BLaER1 treated with 17β-estradiol and CSF1 and Interleukin-3, amounts not matched to agents 10 nM and 100 nM (cell line): ENCODE measurements around the gene UAP1L1.
A peak's percentile ranks its signal among the peaks of the same experiment; 100 is the strongest.
"Not testable (repeated sequence)": the region's sequence is repeated elsewhere in the genome, so short reads cannot be mapped to it uniquely, and the experiment has no call there.

Experiments used
- H3K27ac ChIP-seq, 11 experiments: shearing (Covaris generic); formaldehyde crosslinking; 2 replicates each; pipeline ENCODE4 v1.8.1; 2022
- H3K27me3 ChIP-seq, 11 experiments: shearing (Covaris generic); formaldehyde crosslinking; 2 replicates each; pipeline ENCODE4 v1.8.1; 2022
- H3K36me3 ChIP-seq, 11 experiments: shearing (Covaris generic); formaldehyde crosslinking; 2 replicates each; pipeline ENCODE4 v1.8.1; 2022
- H3K4me1 ChIP-seq, 10 experiments: shearing (Covaris generic); formaldehyde crosslinking; 2 replicates each; pipeline ENCODE4 v1.8.1; 2022
- H3K4me2 ChIP-seq, 11 experiments: shearing (Covaris generic); formaldehyde crosslinking; 2 replicates each; pipeline ENCODE4 v1.8.1; 2022
- H3K4me3 ChIP-seq, 10 experiments: shearing (Covaris generic); formaldehyde crosslinking; 2 replicates each; pipeline ENCODE4 v1.8.1; 2022
- H3K9ac ChIP-seq, 11 experiments: shearing (Covaris generic); formaldehyde crosslinking; 2 replicates each; pipeline ENCODE4 v1.8.1; 2022
- H3K9me3 ChIP-seq, 11 experiments: shearing (Covaris generic); formaldehyde crosslinking; replicated peaks in 1 of 11; 2 replicates each; pipeline ENCODE4 v1.8.1; 2022
- H4K20me1 ChIP-seq, 11 experiments: shearing (Covaris generic); formaldehyde crosslinking; 2 replicates each; pipeline ENCODE4 v1.8.1; 2022
- Cebpa-rat ChIP-seq, 11 experiments: shearing (Covaris generic); IDR thresholded peaks; 2 replicates each; pipeline ENCODE4 v1.8.1; 2022

UAP1L1 gene

DNA sequence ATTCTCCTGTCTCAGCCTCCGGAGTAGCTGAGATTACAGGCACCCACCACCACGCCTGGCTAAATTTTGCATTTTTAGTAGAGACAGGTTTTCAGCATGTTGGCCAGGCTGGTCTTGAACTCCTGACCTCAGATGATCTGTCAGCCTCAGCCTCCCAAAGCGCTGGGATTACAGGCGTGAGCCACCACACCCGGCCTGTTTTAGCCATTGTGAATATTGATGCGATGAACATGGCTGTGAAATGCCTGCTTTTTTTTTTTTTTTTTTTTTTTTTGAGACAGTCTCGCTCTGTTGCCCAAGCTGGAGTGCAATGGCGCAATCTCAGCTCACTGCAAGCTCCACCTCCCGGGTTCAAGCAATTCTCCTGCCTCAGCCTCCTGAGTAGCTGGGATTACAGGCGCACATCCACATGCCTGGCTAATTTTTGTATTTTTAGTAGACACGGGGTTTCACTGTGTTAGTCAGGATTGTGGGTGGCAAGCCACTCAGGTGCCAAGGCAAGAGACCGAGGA, 40.8 kb downstream of the UAP1L1 start:
- H3K9me3 ChIP-seq, H3K36me3 ChIP-seq, H3K4me3 ChIP-seq, H3K27me3 ChIP-seq: not testable (repeated sequence)
- Histone ChIP-seq H3K4me1 (peaks cover 25 to 86% (median 85%) of the 10 kb centered on the region in 10 experiments), H3K27ac (peak overlapping the region in 8 of 11 experiments; percentile 23 to 80 (median 62); a peak in 15 of 22 replicates), H3K9ac (peak overlapping the region in 7 of 11 experiments; percentile 17 to 89 (median 85); a peak in 9 of 22 replicates), H3K4me2 (peak overlapping the region in 9 of 11 experiments; percentile 26 to 98 (median 96); a peak in 18 of 22 replicates), H4K20me1 (peaks cover 4 to 14% (median 4%) of the 10 kb centered on the region in 11 experiments; a peak in 18 of 22 replicates)
- peak in 8 of 11 experiments; percentile 35 to 89 (median 56); a peak in 12 of 22 replicates for TF ChIP-seq Cebpa-rat (IDR thresholded peaks at IDR 0.05)

DNA sequence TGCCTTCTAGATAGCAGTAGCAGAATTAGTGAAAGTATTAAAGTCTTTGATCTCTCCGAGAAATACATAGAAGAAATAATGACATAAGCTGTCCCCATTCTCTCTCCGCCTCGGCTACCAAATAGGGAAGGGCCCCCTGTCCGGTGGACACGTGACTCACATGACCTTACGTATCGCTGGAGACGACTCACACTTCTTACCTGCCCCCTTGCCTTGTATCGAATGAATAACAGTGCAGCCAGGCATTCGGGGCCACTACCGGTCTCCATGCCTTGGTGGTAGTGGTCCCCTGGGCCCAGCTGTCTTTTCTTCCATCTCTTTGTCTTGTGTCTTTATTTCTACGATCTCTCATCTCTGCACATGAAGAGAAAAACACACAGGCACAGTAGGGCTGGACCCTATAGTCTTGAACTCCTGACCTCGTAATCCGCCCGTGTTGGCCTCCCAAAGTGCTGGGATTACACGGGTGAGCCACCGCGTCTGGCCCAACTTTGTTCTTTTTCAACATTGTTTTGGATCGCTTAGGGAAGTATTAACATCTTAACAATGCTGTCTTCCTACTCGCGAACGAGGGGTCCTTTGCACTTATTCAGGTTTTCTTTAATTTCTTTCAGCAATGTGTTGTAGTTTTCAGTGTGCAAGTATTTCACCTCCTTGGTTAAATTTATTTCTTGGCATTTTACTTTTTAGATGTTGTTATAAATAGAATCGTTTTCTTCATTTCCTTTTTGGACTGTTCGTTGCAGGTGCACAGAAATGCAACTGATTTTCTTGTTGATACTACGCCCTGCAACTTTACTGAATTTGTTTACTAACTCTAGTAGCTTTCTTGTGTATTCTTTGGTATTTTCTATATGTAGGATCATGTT, 44.8 kb downstream of the UAP1L1 start:
- H3K9me3 ChIP-seq, H3K27me3 ChIP-seq, H3K36me3 ChIP-seq: not testable (repeated sequence)
- H4K20me1 ChIP-seq: peaks cover 0 to 16% (median 0%) of the 10 kb centered on the region in 11 experiments; a peak in 4 of 22 replicates
- H3K4me3 ChIP-seq: peak overlapping the region in 7 of 10 experiments; percentile 4 to 46 (median 36); a peak in 10 of 20 replicates
- H3K4me2 ChIP-seq: peak overlapping the region; percentile 55 to 92 (median 80)
- peaks cover 32 to 92% (median 84%) of the 10 kb centered on the region in 10 experiments for H3K4me1 ChIP-seq
- H3K27ac ChIP-seq: peak overlapping the region in 7 of 11 experiments; percentile 10 to 74 (median 49); a peak in 12 of 22 replicates
- H3K9ac ChIP-seq: peak overlapping the region in 7 of 11 experiments; percentile 27 to 66 (median 41); a peak in 8 of 22 replicates

- H3K4me1 ChIP-seq: peaks cover 37 to 92% (median 83%) of the 10 kb centered on the region in 10 experiments
Measured at GRCh38 chr9:137122796-137123467, 45.6 kb downstream of the UAP1L1 start.

DNA sequence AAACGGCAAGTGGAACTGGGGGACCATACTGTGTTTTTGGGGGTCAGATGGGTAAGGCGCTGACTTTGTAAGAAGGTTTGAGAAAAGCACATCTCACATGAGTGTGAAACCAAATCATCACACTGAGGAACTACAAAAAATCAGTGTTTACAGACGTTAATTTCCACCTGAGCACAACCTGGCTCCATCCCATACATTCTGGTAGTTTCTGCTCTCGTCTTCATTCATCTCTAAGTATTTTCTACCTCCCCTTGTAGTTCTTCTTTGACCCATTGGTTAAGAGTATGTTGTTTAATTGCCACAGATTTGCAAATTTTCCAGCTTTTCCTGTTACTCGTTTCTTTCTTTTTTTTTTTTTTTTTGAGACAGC, 46.1 kb downstream of the UAP1L1 start:
- Histone ChIP-seq H3K27me3 (no peaks in the 10 kb centered on the region), H3K4me2 (peak overlapping the region; percentile 55 to 92 (median 80)), H3K4me3 (no peak overlapping the region), H4K20me1 (peaks cover 0 to 18% (median 6%) of the 10 kb centered on the region in 11 experiments; a peak in 7 of 22 replicates), H3K27ac (peak overlapping the region in 5 of 11 experiments; percentile 20 to 74 (median 64); a peak in 10 of 22 replicates), H3K9me3 (no peaks in the 10 kb centered on the region), H3K36me3 (no peaks in the 10 kb centered on the region), H3K4me1 (peaks cover 42 to 92% (median 83%) of the 10 kb centered on the region in 10 experiments), H3K9ac (peak overlapping the region in 6 of 11 experiments; percentile 16 to 66 (median 26); a peak in 5 of 22 replicates)
- no peak for TF ChIP-seq Cebpa-rat (IDR thresholded peaks at IDR 0.05)

More at GRCh38 chr9:137122796-137123467, 45.6 kb downstream of the UAP1L1 start:
- H3K27ac ChIP-seq: peak overlapping the region in 7 of 11 experiments; percentile 3 to 74 (median 28); a peak in 10 of 22 replicates
- H3K9ac ChIP-seq: peak overlapping the region in 7 of 11 experiments; percentile 12 to 66 (median 23); a peak in 7 of 22 replicates
- not testable (repeated sequence) for H3K27me3 ChIP-seq, H3K36me3 ChIP-seq, H3K9me3 ChIP-seq
- H3K4me2 ChIP-seq: peak overlapping the region; percentile 55 to 92 (median 80)
- peak overlapping the region in 2 of 10 experiments; percentile 24 to 43; a peak in 2 of 20 replicates for H3K4me3 ChIP-seq
- H4K20me1 ChIP-seq: peaks cover 0 to 16% (median 3%) of the 10 kb centered on the region in 11 experiments; a peak in 7 of 22 replicates

GRCh38 chr9:137123952-137124462, 46.7 kb downstream of the UAP1L1 start:
- not testable (repeated sequence) for H3K27me3 ChIP-seq, H3K4me3 ChIP-seq, H3K9me3 ChIP-seq, H3K36me3 ChIP-seq
- Histone ChIP-seq H3K9ac (peak overlapping the region in 3 of 11 experiments; percentile 27 to 66 (median 33); a peak in 2 of 22 replicates), H4K20me1 (peaks cover 0 to 18% (median 6%) of the 10 kb centered on the region in 11 experiments; a peak in 7 of 22 replicates), H3K27ac (peak overlapping the region in 3 of 11 experiments; percentile 23 to 74 (median 69); a peak in 3 of 22 replicates), H3K4me1 (peaks cover 48 to 92% (median 83%) of the 10 kb centered on the region in 10 experiments), H3K4me2 (peak overlapping the region; percentile 55 to 92 (median 80); a peak in 20 of 22 replicates)

DNA sequence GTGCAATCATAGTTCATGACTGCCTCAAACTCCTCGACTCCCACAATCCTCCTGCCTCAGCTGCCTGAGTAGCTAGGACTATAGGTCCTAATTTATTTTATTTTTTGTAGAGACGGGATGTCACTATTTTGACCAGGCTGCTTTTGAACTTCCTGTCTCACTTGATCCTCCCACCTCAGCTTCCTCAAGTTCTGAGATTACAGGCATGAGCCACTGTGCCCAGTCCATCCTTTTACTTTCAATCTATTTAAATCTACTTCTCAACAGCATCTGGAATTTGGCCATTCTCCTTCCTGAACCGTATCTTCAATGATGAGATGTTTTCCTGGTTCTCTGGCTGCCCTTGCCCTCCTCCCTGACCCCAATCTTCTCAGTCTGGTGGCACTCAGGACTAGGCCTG, 49.5 kb downstream of the UAP1L1 start:
- Histone ChIP-seq H3K4me1 (peaks cover 54 to 84% (median 75%) of the 10 kb centered on the region in 10 experiments), H3K4me3 (peak overlapping the region; percentile 69 to 83 (median 80)), H3K36me3 (no peaks in the 10 kb centered on the region), H3K9ac (peak overlapping the region; percentile 76 to 93 (median 84); a peak in 20 of 22 replicates), H4K20me1 (peaks cover 0 to 18% (median 6%) of the 10 kb centered on the region in 11 experiments; a peak in 7 of 22 replicates), H3K4me2 (peak overlapping the region; percentile 88 to 100 (median 98)), H3K27ac (peak overlapping the region; percentile 32 to 87 (median 76); a peak in 21 of 22 replicates), H3K27me3 (no peaks in the 10 kb centered on the region), H3K9me3 (peaks cover 0 to 7% (median 0%) of the 10 kb centered on the region in 11 experiments; a peak in 1 of 22 replicates)
- no peak for TF ChIP-seq Cebpa-rat (IDR thresholded peaks at IDR 0.05)

- peaks cover 46 to 78% (median 68%) of the 10 kb centered on the region in 10 experiments for H3K4me1 ChIP-seq
- H3K27ac ChIP-seq: peak overlapping the region; percentile 32 to 87 (median 76); a peak in 21 of 22 replicates
- peak overlapping the region; percentile 76 to 93 (median 84) for H3K9ac ChIP-seq
Measured at GRCh38 chr9:137127301-137128157, 50.2 kb downstream of the UAP1L1 start.

More at GRCh38 chr9:137127301-137128157, 50.2 kb downstream of the UAP1L1 start:
- Histone ChIP-seq H3K4me3 (peak overlapping the region; percentile 69 to 83 (median 80)), H3K36me3 (no peaks in the 10 kb centered on the region), H4K20me1 (peaks cover 0 to 18% (median 5%) of the 10 kb centered on the region in 11 experiments; a peak in 7 of 22 replicates), H3K27me3 (no peaks in the 10 kb centered on the region), H3K4me2 (peak overlapping the region; percentile 88 to 100 (median 98)), H3K9me3 (peaks cover 0 to 7% (median 0%) of the 10 kb centered on the region in 11 experiments; a peak in 1 of 22 replicates)
- TF ChIP-seq Cebpa-rat (IDR thresholded peaks at IDR 0.05): no peak
